ENCODE data around the gene GFAP. TPM values are rescaled to one million over a fixed set of nuclear protein-coding genes. Genes with fewer than 3 reads are reported as not detected.

The GFAP gene
- total RNA-seq, 1 donor from 2014 or later: 8.2 TPM

GRCh38 chr17:44865231-44865660 lies 50.1 kb downstream of the GFAP start:
- DNase-seq (ENCODE audit: low read depth): peak; percentile 62

GRCh38 chr17:44864831-44865230 lies 50.5 kb downstream of the GFAP start:
- DNase-seq (ENCODE audit: low read depth): no peak

- DNase-seq (ENCODE audit: low read depth): no peak
Observed at GRCh38 chr17:44863061-44863918, 52.0 kb downstream of the GFAP start.

GRCh38 chr17:44862278-44862914 lies 52.9 kb downstream of the GFAP start:
- no peak for DNase-seq (ENCODE audit: low read depth)

GRCh38 chr17:44859701-44860100 lies 55.6 kb downstream of the GFAP start:
- DNase-seq (ENCODE audit: low read depth): no peak

- DNase-seq (ENCODE audit: low read depth): no peak
Observed at GRCh38 chr17:44854192-44854591, 61.1 kb downstream of the GFAP start.

Other genes with a start within 250 kb of the GFAP start
- gene CCDC43, start 225.7 kb downstream of the GFAP start, total RNA-seq: 31.8 and 51.2 TPM in 2 replicates
- 3.9 and 6.3 TPM in 2 replicates for gene DBF4B, start 206.8 kb downstream of the GFAP start, total RNA-seq
- gene ADAM11, start 156.5 kb downstream of the GFAP start, total RNA-seq: under 0.01 and 0.20 TPM in 2 replicates
- gene GJC1, start 85.2 kb downstream of the GFAP start, total RNA-seq: 43.2 and 79.9 TPM in 2 replicates
- gene HIGD1B, start 67.6 kb downstream of the GFAP start, total RNA-seq: not detected in 2 replicates
- gene EFTUD2, start 16.1 kb downstream of the GFAP start, total RNA-seq: 108 and 276 TPM in 2 replicates
- gene KIF18B, start 32.3 kb upstream of the GFAP start, total RNA-seq: 0.15 and 0.87 TPM in 2 replicates
- 0.35 and 0.45 TPM in 2 replicates for gene C1QL1, start 52.8 kb upstream of the GFAP start, total RNA-seq
- 22.4 and 50.2 TPM in 2 replicates for gene DCAKD, start 136.1 kb upstream of the GFAP start, total RNA-seq
- 82.5 and 102 TPM in 2 replicates for gene NMT1, start 145.8 kb upstream of the GFAP start, total RNA-seq
- 26.9 and 98.1 TPM in 2 replicates for gene PLCD3, start 217.0 kb upstream of the GFAP start, total RNA-seq
- gene ACBD4, start 220.2 kb upstream of the GFAP start, total RNA-seq: 7.2 and 9.6 TPM in 2 replicates
- gene HEXIM1, start 233.0 kb upstream of the GFAP start, total RNA-seq: 10.8 and 38.0 TPM in 2 replicates
- 5.6 and 7.3 TPM in 2 replicates for gene HEXIM2, start 246.4 kb upstream of the GFAP start, total RNA-seq

Data from renal cortical epithelial cell (primary cell).